Hippocampal formation (tissue), 2 donors: Measurements from ENCODE around the gene VASH1.

Experiments
- DNase-seq, 2 donors: peaks; one replicate each; lab custom pipeline; 2025; lab: John Stamatoyannopoulos, UW

Gene VASH1

DNA sequence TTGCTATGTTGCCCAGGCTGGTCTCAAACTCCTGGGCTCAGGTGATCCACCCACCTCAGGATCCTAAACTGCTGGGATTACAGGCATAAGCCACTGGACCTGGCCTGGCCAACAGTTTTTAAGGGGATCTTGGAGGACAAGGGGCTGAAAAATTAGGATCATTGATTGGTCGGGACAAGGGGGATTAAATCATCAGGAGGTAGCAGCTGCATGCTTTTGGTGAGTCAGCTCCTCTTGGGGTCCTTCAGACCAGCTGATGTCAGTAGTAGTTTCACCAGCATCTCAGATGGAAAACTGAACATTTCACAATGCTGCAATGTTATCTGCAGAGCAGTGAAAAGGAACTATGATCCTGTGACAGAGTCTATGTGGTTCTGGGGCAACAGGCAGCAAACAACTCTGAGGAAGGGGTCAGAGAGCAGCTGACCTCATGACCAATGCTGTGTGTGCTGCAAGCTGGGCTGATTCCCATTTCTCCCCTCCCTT, 71.3 kb downstream of the VASH1 start:
- DNase-seq, result no peak
